Gastroesophageal sphincter (tissue), 4 donors: ENCODE measurements around the gene COMMD7. TPM values are rescaled to one million over a fixed set of nuclear protein-coding genes. Genes with fewer than 3 reads are reported as not detected.
A peak's percentile ranks its signal among the peaks of the same experiment; 100 is the strongest.

Source experiments
- ATAC-seq: fragments of 150-250 bp; one replicate; pipeline ENCODE4 v1.9.1; 2016; ENCODE audit warnings: mild to moderate bottlenecking, moderate library complexity
- H3K27ac ChIP-seq, 4 donors: fragments of 200-600 bp; sonication (generic) in 3 of 4; 1 replicate in 3 of 4; 2 replicates in 1 of 4; pipeline ENCODE4 v1.5.1; 2016 to 2019
- H3K27me3 ChIP-seq: fragments of 200-600 bp; sonication (generic); one replicate; pipeline ENCODE4 v1.5.1; 2019
- H3K36me3 ChIP-seq, 2 donors: fragments of 200-600 bp; sonication (generic); one replicate each; pipeline ENCODE4 v1.5.1; 2019; ENCODE audit warnings: control low read depth in 1 of 2
- H3K4me1 ChIP-seq, 3 donors: fragments of 200-600 bp; sonication (generic); 1 replicate in 2 of 3; 2 replicates in 1 of 3; pipeline ENCODE4 v1.5.1; 2016 to 2019; ENCODE audit warnings: control low read depth in 2 of 3
- H3K4me3 ChIP-seq, 2 donors: fragments of 200-600 bp; sonication (generic); one replicate each; pipeline ENCODE4 v1.5.1; 2019; ENCODE audit warnings: mild to moderate bottlenecking in 1 of 2, moderate library complexity in 1 of 2
- H3K9me3 ChIP-seq, 3 donors: fragments of 200-600 bp; sonication (generic); one replicate each; pipeline ENCODE4 v1.5.1; 2017 to 2019; ENCODE audit warnings: control low read depth in 2 of 3
- EP300 ChIP-seq: sonication (generic); formaldehyde crosslinking; IDR thresholded peaks from one replicate; pipeline ENCODE4 v1.6.1; 2017; ENCODE audit warnings: antibody characterized with exemption, mild to moderate bottlenecking
- POLR2A ChIP-seq, 2 donors: fragments of 450-650 bp; IDR thresholded peaks; one replicate each; pipeline ENCODE4 v1.6.1; 2017; ENCODE audit warnings: antibody characterized with exemption in 2 of 2, mild to moderate bottlenecking in 2 of 2, moderate library complexity in 1 of 2
- POLR2AphosphoS5 ChIP-seq: sonication (generic); formaldehyde crosslinking; IDR thresholded peaks from one replicate; pipeline ENCODE4 v1.6.1; 2017; ENCODE audit warnings: antibody characterized with exemption
- WGBS, 2 donors: methylation state at CpG; one replicate each; pipeline ENCODE4 v1.1.5; 2018; ENCODE audit warnings: low coverage in 1 of 2; 5-methylcytosine and 5-hydroxymethylcytosine counted together
- total RNA-seq, 4 donors: library from RNA; depleted of rRNA; stranded (reverse); fragments of >200 nt; gene quantifications; one replicate each; pipeline ENCODE4 v1.1.0, GENCODE V29; 2016
- TF ChIP-seq, protein P1 (sequence below), 4 experiments: fragments of 200-600 bp in 2 of 4; fragments of 450-650 bp in 2 of 4; sonication (generic) in 1 of 4; IDR thresholded peaks; one replicate each; pipeline ENCODE4 v1.5.1; 2017 to 2019; ENCODE audit warnings: antibody characterized with exemption in 4 of 4, mild to moderate bottlenecking in 2 of 4, moderate library complexity in 2 of 4

Gene COMMD7
- total RNA-seq, 4 donors from 2014 or later = 25.0 to 33.2 (median 30.7) TPM

DNA sequence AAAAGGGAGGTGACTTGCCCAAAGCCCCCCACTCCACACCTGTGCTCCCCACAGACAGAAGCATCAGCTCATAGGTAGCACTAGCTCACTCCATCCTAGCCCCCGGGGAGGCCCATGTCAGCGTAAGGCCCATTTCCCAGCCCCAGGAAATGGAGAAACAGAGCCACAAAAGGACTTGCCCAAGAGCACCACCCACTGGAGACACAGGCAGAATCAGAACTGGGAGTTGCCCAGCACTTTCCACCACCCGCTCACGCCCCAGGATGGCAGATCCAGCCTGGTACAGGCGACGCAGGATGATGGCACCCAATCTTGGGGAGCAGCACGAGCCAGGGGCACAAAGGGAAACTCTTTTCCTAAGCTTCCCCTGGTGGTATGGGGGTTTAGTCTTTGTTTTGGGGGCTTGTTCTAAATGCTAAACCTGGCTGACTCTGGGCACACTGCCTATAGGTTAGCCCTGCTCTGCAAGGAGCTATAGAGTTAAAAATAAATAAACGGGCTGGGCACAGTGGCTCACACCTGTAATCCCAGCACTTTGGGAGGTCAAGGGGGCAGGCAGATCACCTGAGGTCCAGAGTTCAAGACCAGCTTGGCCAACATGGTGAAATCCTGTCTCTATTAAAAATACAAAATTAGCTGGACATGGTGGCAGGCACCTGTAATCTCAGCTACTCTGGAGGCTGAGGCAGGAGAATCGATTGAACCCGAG, 81.3 kb downstream of the COMMD7 start:
- no peaks in the 10 kb centered on the region for H3K36me3 ChIP-seq
- ATAC-seq = no peak
- H3K4me1 ChIP-seq = peaks cover 0 to 9% (median 0%) of the 10 kb centered on the region in 3 donors
- no peak overlapping the region for H3K27ac ChIP-seq
- no peaks in the 10 kb centered on the region for H3K27me3 ChIP-seq
- no peak for TF ChIP-seq EP300
- no peaks in the 10 kb centered on the region for H3K9me3 ChIP-seq
- 93 to 96% methylated on average over 3 to 6 of the region's 10 CpGs for WGBS, 2 donors
- H3K4me3 ChIP-seq = no peak overlapping the region

DNA sequence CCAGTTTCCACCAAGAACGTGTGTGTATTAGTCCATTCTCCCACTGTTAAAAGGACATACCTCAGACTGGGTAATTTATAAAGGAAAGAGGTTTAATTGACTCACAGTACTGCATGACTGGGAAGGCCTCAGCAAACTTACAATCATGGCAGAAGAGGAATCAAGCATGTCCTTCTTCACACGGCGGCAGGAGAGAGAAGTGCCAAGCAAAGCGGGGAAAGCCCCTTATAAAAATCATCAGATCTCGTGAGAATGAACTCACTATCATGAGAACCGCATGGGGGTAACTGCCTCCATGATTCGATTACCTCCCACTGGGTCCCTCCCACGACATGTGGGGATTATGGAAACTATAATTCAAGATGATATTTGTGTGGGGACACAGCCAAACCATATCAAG, 82.6 kb downstream of the COMMD7 start:
- TF ChIP-seq, protein P1, sequence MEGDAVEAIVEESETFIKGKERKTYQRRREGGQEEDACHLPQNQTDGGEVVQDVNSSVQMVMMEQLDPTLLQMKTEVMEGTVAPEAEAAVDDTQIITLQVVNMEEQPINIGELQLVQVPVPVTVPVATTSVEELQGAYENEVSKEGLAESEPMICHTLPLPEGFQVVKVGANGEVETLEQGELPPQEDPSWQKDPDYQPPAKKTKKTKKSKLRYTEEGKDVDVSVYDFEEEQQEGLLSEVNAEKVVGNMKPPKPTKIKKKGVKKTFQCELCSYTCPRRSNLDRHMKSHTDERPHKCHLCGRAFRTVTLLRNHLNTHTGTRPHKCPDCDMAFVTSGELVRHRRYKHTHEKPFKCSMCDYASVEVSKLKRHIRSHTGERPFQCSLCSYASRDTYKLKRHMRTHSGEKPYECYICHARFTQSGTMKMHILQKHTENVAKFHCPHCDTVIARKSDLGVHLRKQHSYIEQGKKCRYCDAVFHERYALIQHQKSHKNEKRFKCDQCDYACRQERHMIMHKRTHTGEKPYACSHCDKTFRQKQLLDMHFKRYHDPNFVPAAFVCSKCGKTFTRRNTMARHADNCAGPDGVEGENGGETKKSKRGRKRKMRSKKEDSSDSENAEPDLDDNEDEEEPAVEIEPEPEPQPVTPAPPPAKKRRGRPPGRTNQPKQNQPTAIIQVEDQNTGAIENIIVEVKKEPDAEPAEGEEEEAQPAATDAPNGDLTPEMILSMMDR (IDR thresholded peaks at IDR 0.05) = no peak
- TF ChIP-seq POLR2AphosphoS5 = no peak
- TF ChIP-seq POLR2A (IDR thresholded peaks at IDR 0.05) = no peak
- TF ChIP-seq EP300 = no peak
- ATAC-seq = no peak
- H3K27ac ChIP-seq = no peak overlapping the region
- peaks cover 0 to 5% (median 0%) of the 10 kb centered on the region in 3 donors for H3K4me1 ChIP-seq
- no peaks in the 10 kb centered on the region for H3K36me3 ChIP-seq
- H3K27me3 ChIP-seq = no peaks in the 10 kb centered on the region
- no peak overlapping the region for H3K4me3 ChIP-seq
- 86 to 90% methylated on average over 2 to 8 of the region's 8 CpGs for WGBS, 2 donors
- H3K9me3 ChIP-seq = no peaks in the 10 kb centered on the region

DNA sequence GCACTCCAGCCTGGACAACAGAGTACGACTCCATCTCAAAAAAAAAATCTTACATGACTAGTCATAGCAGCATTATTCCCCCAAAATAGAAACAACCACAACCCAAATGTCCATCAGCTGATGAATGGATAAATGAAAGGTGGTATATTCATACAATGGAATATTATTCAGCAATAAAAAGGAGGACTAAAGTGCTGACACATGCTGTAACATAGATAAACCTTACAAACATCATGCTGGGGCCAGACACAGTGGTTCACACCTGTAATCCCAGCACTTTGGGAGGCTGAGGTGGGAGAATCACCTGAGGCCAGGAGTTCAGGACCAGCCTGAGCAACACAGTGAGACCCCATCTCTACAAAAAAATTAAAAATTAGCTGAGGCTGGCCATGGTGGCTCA, 86.4 kb downstream of the COMMD7 start:
- Histone ChIP-seq H3K36me3 (no peaks in the 10 kb centered on the region), H3K4me3 (no peak overlapping the region), H3K27ac (no peak overlapping the region), H3K27me3 (no peaks in the 10 kb centered on the region), H3K4me1 (peaks cover 0 to 6% (median 3%) of the 10 kb centered on the region in 3 donors), H3K9me3 (no peaks in the 10 kb centered on the region)
- no peak for ATAC-seq
- TF ChIP-seq, protein P1 (IDR thresholded peaks at IDR 0.05) = no peak
- TF ChIP-seq POLR2AphosphoS5 (no peak), POLR2A (IDR thresholded peaks at IDR 0.05) (no peak), EP300 (no peak)
- WGBS, 2 donors = 83% methylated on average over 1 of the region's 1 CpG; no CpG with 5 or more reads in 1 of the 2 donors

DNA sequence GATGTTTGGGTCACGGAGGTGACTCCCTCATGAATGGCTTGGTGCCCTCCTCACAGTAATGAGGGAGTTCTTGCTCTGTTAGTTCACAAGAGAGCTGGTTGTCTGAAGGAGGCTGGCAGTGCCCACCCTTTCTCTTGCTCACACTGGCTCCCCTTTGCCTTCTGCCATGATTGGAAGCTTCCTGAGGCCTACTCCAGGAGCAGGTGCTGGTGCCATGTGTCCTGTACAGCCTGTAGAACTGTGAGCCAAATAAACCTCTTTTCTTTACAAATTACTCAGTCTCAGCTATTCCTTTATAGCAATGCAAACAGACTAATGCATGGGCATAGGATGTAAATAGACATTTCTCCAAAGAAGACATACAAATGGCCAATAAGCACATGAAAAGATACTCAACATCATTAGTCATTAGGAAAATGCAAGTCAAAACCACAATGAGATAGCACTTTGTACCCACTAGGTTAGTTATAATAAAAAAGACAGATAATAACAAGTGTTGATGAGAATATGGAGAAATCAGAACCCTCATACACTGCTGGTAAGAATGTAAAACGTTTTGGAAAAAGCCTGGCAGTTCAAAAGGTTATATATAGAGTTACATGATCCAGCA, 87.3 kb downstream of the COMMD7 start:
- no peaks in the 10 kb centered on the region for H3K36me3 ChIP-seq
- WGBS, 2 donors = 56 to 61% methylated on average over 2 of the region's 2 CpGs
- H3K4me1 ChIP-seq = peaks cover 0 to 6% (median 3%) of the 10 kb centered on the region in 3 donors
- H3K27ac ChIP-seq = no peak overlapping the region
- no peak for TF ChIP-seq EP300
- TF ChIP-seq POLR2A (IDR thresholded peaks at IDR 0.05) = no peak
- no peak for TF ChIP-seq POLR2AphosphoS5
- TF ChIP-seq, protein P1 (IDR thresholded peaks at IDR 0.05) = no peak
- H3K27me3 ChIP-seq = no peaks in the 10 kb centered on the region
- no peaks in the 10 kb centered on the region for H3K9me3 ChIP-seq
- ATAC-seq = no peak
- no peak overlapping the region for H3K4me3 ChIP-seq

DNA sequence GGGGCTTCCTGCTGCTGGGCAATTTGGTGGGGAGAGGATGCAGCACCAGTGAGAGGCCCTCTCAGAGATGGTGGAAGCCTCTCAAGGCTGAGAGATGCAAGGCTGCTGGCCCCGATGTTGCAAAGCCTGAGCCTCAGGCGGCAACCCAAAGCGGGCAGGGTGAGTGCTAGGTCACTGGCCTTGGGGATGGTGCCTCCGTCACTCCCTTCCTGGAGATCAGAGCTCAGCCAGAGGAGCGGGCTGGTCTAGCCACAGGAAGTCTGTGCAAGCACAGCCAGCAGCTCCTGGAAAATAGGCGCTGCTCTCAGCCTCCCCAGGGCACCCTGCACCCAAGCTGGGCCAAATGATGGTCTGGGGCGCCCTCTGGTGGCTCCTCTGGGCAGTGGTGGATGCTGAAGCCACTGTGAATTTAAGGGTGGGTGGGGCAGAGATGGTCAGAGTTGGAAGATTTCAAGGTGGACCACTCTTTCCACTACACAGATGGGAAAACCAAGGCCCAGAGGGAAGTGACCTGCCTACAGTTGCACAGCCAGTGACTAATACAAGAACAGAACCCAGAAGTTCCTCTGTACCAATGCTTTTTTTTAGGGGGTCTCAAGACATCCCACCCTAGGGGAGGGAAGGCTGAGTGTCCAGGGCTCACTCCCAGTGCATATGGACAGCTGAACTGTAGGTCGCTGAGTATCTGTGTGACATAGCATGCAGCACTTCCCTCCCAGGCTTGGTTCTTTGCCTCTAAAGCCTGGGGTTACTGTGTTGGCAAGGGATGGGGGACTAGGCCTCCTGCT, 90.3 kb downstream of the COMMD7 start:
- Histone ChIP-seq H3K9me3 (no peaks in the 10 kb centered on the region), H3K36me3 (no peaks in the 10 kb centered on the region), H3K4me3 (no peak overlapping the region), H3K4me1 (peaks cover 0 to 6% (median 3%) of the 10 kb centered on the region in 3 donors), H3K27ac (no peak overlapping the region), H3K27me3 (peaks cover 7% of the 10 kb centered on the region)
- TF ChIP-seq POLR2A (IDR thresholded peaks at IDR 0.05) = no peak
- TF ChIP-seq, protein P1 (IDR thresholded peaks at IDR 0.05) = peak in 3 of 4 experiments; percentile 95 to 97 (median 96)
- no peak for TF ChIP-seq POLR2AphosphoS5
- TF ChIP-seq EP300 = no peak
- peak; percentile 86 for ATAC-seq
- WGBS, 2 donors = 0% methylated on average over 1 of the region's 8 CpGs; no CpG with 5 or more reads in 1 of the 2 donors
